ENCODE measurements around the gene KCNMB2.
"Not testable (repeated sequence)": the region's sequence is repeated elsewhere in the genome, so short reads cannot be mapped to it uniquely, and the experiment has no call there.

The KCNMB2 gene

DNA sequence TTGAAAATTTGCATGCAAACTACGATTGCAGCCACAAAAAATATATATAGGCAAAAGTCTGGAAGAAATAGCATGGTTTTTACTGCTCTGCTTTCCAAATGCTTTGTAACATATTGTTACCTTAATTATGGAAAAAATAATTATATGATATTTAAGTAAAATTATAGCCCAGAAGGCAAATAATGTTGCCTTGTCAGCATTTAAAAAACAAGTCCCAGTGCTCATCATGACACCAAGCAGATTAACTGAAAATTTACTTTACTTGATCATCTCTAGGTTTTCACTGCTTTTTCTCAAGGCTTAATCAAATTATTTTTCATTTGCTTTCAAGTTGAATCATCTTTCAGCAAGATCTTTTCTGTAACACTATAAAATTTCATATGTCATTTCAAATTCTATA, 272.5 kb downstream of the KCNMB2 start:
- DNase-seq (ENCODE audit: low read depth) = no peak

DNA sequence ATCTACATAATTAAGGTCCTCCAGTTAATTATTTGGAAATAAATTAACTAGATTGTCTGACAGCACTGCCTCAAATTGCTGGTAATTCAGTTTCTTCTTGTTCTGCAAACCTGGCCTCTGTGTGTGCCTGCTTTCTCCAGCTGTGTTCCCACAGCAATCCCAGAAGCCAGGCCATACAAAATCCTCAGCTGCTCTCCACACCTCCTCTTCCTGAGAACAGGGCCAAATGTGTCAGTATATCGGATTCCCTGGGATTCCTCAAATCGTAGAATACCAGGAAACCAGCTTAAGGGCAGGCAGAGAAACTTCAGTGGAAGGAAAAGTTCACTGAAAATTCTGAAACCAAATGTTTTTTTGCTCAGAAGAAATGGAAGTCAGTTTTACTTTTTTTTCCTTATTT, 273.9 kb downstream of the KCNMB2 start:
- no peak for DNase-seq (ENCODE audit: low read depth)

- no peak for DNase-seq (ENCODE audit: low read depth)
These were observed 286.5 kb downstream of the KCNMB2 start for GRCh38 chr3:178822722-178823121.

- no peak for DNase-seq (ENCODE audit: low read depth)
These were observed 286.9 kb downstream of the KCNMB2 start for GRCh38 chr3:178823150-178823549.

GRCh38 chr3:178823591-178824246, 287.5 kb downstream of the KCNMB2 start:
- DNase-seq (ENCODE audit: low read depth) = no peak

- DNase-seq (ENCODE audit: low read depth) = no peak
These were observed 290.3 kb downstream of the KCNMB2 start for GRCh38 chr3:178826435-178827123.

DNA sequence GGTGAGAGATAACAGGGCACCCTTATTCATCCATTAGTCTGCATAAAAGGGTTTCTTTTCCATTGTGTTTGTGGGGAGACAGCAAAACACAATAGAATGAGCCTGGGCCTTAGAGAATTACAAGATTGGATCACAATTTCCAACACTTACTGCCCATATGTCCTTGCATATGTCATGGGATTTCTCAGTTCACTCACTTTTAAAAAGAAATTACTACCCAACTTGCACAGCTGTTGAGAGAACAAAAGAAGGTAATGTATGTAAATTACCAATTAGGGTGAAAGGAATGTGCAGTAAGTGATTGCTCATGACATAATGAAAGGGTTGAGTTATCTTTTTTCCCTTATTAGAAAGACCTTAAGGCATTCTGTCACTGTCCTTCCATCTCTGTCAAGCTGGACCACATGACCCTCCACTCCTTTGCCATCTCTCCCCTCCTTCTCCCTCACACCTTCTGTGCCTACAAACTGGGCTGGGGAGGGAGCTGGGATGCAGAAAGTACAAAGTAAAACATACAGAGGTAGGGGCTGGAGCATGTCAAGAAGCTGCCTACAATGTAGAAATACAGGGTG, 291.1 kb downstream of the KCNMB2 start:
- no peak for DNase-seq (ENCODE audit: low read depth)

GRCh38 chr3:178833695-178834094, 297.5 kb downstream of the KCNMB2 start:
- no peak for DNase-seq (ENCODE audit: low read depth)

DNA sequence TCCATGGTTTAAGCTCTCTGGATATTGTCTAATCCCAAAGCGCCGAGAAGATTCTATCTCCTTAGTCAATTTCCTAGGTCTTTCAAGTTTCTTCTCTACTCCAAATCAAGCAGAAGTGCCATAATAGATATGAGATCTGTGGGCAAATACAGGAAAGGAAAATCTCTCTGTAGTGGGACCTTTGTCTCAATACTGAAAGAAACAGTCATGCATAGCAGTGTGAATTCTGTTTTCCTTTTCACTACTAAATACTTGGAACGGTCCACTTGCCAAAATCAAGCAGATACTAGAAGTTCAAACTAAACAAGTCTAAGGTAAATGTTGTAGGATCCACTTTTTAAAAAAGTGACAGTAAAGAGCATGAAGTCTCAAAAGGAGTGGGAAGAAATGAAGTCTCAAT, 298.8 kb downstream of the KCNMB2 start:
- DNase-seq (ENCODE audit: low read depth) = no peak

GRCh38 chr3:178837512-178837911, 301.3 kb downstream of the KCNMB2 start:
- no peak for DNase-seq (ENCODE audit: low read depth)

DNA sequence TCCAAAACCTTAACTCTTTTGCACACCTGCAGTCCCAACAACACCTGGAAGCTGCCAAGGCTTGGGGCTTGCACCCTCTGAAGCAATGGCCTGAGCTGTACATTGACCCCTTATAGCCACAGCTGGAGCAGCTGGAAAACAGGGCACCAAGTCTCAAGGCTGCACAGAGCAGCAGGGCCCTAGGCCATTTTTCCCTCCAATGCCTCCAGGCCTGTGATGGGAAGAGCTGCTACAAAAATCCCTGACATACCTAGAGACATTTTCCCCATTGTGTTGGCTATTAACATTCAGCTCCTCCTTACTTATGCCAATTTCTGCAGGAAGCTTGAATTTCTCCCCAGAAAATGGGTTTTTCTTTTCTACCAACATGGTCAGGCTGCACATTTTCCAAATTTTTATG, 304.4 kb downstream of the KCNMB2 start:
- no peak for DNase-seq (ENCODE audit: low read depth)

GRCh38 chr3:178841011-178841410, 304.8 kb downstream of the KCNMB2 start:
- DNase-seq (ENCODE audit: low read depth) = no peak

GRCh38 chr3:178844916-178845315, 308.7 kb downstream of the KCNMB2 start:
- no peak for DNase-seq (ENCODE audit: low read depth)

DNA sequence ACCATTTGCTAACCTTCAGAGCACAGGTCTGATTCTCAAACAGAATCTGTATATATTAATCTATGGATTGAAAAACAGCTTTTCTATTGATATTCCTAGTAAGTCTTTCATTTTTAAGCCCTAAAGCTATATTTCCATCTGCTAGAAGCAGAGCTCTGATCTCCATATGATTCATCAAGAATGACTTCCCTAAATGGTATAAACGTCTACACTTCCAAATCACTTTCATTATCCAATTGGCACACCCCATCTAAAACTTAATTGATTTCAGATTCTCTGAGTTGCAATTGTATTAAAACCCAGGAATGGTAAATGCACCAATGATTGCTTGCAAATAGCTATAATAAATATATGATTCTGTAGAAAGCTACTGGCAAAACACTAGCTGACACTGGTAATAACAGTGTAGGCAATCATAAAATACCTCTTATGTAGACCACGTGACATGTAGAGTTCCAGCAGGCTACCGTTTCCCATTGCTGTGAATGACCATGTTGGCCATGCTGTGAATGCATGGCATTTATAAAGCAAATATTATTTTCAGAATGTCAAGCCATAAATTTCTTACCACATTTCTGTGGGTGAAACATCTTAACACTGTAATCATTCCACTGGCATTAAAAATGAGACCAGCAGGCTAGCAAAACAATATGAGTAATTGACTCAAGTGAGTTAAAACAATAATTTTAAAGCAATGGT, 309.3 kb downstream of the KCNMB2 start:
- no peak for DNase-seq (ENCODE audit: low read depth)

DNA sequence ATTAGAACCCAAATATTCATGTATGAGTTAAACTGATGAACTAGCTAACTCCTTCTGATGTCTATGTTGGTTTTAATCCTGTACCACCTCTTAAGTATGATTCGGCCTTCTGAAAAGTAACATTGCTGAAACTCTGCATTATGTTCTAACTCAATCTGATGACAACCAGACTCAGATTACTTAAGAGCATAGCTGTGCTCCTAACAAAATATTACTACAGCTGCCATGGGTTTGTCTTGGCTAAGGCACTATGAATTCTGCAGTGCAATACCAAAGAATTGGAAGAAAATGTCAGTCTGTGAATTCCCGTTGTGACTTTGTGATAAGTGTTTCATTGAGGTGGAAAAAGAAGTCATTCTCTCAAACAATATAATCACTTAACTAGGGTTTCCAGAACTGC, 311.0 kb downstream of the KCNMB2 start:
- no peak for DNase-seq (ENCODE audit: low read depth)

DNA sequence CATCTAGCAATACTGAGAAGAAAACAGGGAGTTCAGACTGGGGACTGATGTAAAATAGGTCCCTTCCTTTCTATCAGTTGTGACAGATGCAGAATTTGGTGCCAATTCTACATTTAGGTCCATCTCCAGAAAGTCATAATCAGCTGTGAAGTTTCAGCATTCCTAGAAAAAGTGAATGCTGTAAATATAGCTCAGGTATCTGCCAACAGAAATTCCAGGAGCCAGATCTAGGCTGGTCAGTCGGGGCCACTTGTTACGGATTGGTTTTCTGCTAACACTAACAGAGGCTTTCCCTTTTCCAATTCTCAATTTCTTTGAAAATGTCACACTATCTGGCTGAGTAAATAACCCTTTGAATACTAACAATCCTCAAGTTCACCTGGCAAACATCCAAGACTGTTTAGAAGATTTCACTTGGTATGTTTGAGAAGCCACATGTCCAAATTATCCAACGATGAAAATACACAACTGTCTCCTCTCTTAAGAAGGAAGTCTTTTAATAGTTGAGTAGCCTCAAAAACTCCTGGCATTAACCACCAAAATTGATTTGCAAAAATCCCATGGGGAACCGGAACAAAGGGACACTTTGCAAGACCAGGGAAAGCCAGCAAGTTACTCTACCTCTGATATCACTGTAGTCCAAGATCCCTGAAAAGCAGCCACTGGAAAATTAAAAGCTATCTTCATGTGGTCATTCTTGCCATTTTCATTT, 313.1 kb downstream of the KCNMB2 start:
- no peak for DNase-seq (ENCODE audit: low read depth)

DNA sequence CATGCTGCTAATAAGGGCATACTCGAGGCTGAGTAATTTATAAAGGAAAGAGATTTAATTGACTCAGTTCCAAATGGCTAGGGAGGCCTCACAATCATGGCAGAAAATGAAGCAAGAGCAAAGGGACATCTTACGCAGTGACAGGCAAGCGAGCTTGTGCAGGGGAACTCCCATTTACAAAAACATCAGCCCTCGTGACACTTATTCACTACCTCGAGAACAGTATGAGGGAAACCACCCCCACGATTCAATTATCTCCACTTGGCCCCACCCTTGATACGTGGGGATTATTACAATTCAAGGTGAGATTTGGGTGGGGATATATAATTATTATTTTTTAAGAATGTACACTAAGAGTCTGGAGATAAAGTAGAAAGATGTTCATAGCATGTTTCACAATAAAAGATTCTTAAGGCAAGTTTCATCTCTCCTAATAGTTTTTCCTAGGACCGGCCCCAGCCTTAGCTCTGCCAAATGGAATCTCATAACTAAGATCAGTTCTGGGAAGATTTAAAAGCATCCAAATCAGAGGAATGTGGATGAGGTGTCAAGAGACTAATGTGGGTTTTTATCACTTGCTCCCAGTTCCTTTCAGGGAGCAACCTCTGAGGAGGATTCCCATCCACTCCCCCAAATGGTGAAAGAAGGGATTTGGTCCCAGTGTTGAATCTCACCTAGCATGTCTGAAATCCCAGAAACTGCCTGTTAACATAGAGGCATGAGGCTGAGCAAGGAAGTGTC, 314.4 kb downstream of the KCNMB2 start:
- DNase-seq (ENCODE audit: low read depth) = no peak

DNA sequence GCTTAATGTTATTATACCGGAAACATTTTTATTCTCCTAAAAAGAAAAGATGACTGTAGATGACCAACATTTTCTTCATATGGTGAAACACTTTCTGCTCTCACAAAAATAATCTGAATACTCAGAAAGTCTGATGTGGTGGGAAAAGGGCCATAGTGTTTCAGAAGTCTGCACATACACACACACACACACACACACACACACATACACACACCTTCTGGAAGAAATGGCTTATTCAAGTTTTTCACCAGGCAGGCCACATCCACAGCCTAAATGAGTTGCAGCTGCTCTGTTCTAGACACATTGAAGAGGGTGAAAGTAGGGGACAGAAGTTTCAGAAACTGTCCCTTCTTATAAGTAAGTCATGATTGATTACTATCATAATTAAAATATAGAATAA, 315.3 kb downstream of the KCNMB2 start:
- no peak for DNase-seq (ENCODE audit: low read depth)

DNA sequence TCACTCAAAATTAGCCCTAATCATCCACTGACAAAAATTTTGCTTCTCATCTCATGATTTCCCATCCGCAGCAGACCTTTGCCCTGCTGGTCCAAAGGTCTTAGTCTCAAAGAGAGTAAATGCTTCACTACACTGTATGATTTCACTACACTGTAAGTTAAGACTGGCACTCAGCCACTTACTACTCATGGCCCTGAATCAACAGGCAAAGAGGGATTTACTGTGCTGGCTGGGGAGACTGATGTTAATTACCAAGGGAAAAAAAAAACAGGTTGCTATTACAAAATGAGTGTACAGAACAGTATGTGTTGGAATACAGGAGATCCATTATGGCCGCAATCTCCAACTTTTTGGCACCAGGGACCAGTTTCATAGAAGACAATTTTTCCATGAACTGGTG, 320.6 kb downstream of the KCNMB2 start:
- DNase-seq (ENCODE audit: low read depth) = no peak

GRCh38 chr3:178859386-178859785, 323.1 kb downstream of the KCNMB2 start:
- no peak for DNase-seq (ENCODE audit: low read depth)

DNA sequence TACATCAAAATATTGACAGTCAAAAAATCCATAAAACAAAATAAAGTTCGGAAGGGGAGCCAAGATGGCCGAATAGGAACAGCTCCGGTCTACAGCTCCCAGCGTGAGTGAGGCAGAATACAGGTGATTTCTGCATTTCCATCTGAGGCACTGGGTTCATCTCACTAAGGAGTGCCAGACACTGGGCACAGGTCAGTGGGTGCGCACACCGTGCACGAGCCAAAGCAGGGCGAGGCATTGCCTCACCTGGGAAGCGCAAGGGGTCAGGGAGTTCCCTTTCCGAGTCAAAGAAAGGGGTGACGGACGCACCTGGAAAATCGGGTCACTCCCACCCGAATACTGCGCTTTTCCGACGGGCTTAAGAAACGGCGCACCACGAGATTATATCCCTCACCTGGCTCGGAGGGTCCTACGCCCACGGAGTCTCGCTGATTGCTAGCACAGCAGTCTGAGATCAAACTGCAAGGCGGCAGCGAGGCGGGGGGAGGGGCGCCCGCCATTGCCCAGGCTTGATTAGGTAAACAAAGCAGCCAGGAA, 323.7 kb downstream of the KCNMB2 start:
- not testable (repeated sequence) for DNase-seq (ENCODE audit: low read depth)

Measured in stimulated activated CD8-positive, alpha-beta memory T cell treated with anti-CD3 and anti-CD28 coated beads, Interleukin-15, amount 100 ng/mL, for 1 hour (primary cell).